CD1c-positive myeloid dendritic cell (primary cell): ENCODE results near the gene TET3.

Source experiments
- DNase-seq: peaks from one replicate; pipeline ENCODE4 v3.0.0-alpha.2; 2016; ENCODE audit errors: extremely low spot score

Gene TET3

GRCh38 chr2:74031221-74031620, 46.5 kb downstream of the TET3 start:
- peak; percentile 59 for DNase-seq

GRCh38 chr2:74031959-74032287, 47.2 kb downstream of the TET3 start:
- DNase-seq: no peak

- DNase-seq: no peak
Measured at GRCh38 chr2:74033375-74033774, 48.7 kb downstream of the TET3 start.
